Stomach (tissue), 9 donors: Measurements from ENCODE around the gene NOMO2. TPM values are rescaled to one million over a fixed set of nuclear protein-coding genes. Genes with fewer than 3 reads are reported as not detected.
"Not testable (repeated sequence)": the region's sequence is repeated elsewhere in the genome, so short reads cannot be mapped to it uniquely, and the experiment has no call there.

ENCODE experiments used
- DNase-seq, 2 donors: peaks; one replicate each; pipeline versions ENCODE4 v3.0.0 to v3.0.0-alpha.2; 2013 to 2019
- H3K27ac ChIP-seq, 5 donors: fragments of 200-600 bp in 4 of 5; sonication (generic) in 4 of 5; one replicate each; pipeline ENCODE4 v1.5.1; 2013 to 2019; ENCODE audit warnings: mild to moderate bottlenecking in 1 of 5, moderate library complexity in 1 of 5
- H3K27me3 ChIP-seq, 3 donors: fragments of 200-600 bp; sonication (generic); one replicate each; pipeline ENCODE4 v1.5.1; 2017 to 2019; ENCODE audit warnings: mixed run types in 1 of 3
- H3K36me3 ChIP-seq, 4 donors: fragments of 200-600 bp; sonication (generic); 1 replicate in 3 of 4; 2 replicates in 1 of 4; pipeline ENCODE4 v1.5.1; 2016 to 2019
- H3K4me1 ChIP-seq, 4 donors: fragments of 200-600 bp; sonication (generic); one replicate each; pipeline ENCODE4 v1.5.1; 2016 to 2019
- H3K4me3 ChIP-seq, 4 donors: fragments of 200-600 bp; sonication (generic) in 3 of 4; one replicate each; pipeline ENCODE4 v1.5.1; 2016 to 2019; ENCODE audit warnings: mild to moderate bottlenecking in 1 of 4
- H3K9me3 ChIP-seq, 4 donors: fragments of 200-600 bp; sonication (generic); one replicate each; pipeline ENCODE4 v1.5.1; 2016 to 2019
- WGBS, 5 donors: extraction: QIAGEN DNeasy Blood & Tissue Kit in 3 of 5; methylation state at CpG; one replicate each; pipeline versions ENCODE4 v1.1.5 to v1.1.7; 2013 to 2018; 5-methylcytosine and 5-hydroxymethylcytosine counted together
- intact Hi-C: fragments of 100-400 bp; cut with DNase I; formaldehyde crosslinking; loops from one replicate; pipeline ENCODE4 v1.15.1; 2023; ENCODE audit warnings: low total_unique reads
- polyA plus RNA-seq, 3 donors: library from polyadenylated mRNA; stranded (reverse); fragments of 200-250 nt; gene quantifications; one replicate each; pipeline ENCODE4 v1.2.3, GENCODE V29; 2013
- total RNA-seq, 5 donors: library from RNA; depleted of rRNA; stranded (reverse); fragments of >200 nt; gene quantifications; one replicate each; pipeline versions ENCODE4 v1.1.0 to v1.2.3, GENCODE V29; 2014 to 2016
- donor health status: healthy with polysubstance abuse.
- donor health status: Bipolar disorder and iron deficiency.
- donor health status: healthy.

NOMO2 gene
- total and polyA plus RNA-seq, 8 donors, result 20.3 to 59.5 (median 50.6) TPM

GRCh38 chr16:18522637-18523036, 39.3 kb downstream of the NOMO2 start:
- peaks cover 0 to 13% (median 9%) of the 10 kb centered on the region in 4 donors for H3K36me3 ChIP-seq
- H3K4me1 ChIP-seq, result not testable (repeated sequence)

GRCh38 chr16:18521445-18522181, 40.3 kb downstream of the NOMO2 start:
- H3K27me3 ChIP-seq, DNase-seq, H3K4me1 ChIP-seq, H3K36me3 ChIP-seq, intact Hi-C loops, H3K9me3 ChIP-seq, H3K4me3 ChIP-seq, H3K27ac ChIP-seq: not testable (repeated sequence)
- WGBS, 5 donors, result no CpG with 5 or more reads among the region's 15 CpGs

More at GRCh38 chr16:18522637-18523036, 39.3 kb downstream of the NOMO2 start:
- H3K27ac ChIP-seq, H3K27me3 ChIP-seq, intact Hi-C loops, H3K4me3 ChIP-seq, DNase-seq, H3K9me3 ChIP-seq: not testable (repeated sequence)
- WGBS, 5 donors, result no CpG with 5 or more reads among the region's 9 CpGs

DNA sequence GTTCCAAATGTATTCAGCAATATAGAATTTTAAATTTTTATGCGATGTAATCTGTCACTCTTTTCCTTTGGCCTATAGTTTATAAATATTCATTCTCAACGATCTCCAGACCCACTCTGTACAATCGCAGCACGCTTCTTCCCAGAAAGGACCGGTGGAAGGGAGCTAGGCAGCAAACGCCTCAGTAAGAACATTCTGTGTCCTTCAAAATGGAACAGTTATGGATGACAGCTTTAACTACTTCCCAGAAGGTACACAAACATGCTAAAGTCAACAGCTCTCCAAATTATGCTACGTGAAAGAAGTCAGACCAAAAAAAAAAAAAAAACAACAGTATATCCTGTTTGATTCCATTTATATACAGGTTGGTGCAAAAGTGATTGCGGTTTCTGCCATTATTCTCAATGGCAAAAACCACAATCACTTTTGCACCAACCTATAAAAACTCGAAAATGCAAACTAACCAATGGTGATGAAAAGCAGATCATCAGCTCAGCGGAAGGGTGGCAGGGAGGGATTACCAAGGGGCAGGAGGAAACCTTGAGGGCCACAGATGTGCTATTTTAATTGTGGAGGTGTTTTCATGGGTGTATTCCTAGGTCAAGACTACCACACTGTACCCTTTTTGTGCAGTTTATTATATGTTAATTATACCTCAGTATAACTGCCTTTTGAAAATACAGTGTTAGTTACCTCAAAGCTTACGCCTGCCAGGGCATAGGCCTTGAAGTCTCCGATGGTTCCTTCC, 43.2 kb downstream of the NOMO2 start:
- H3K36me3 ChIP-seq, H3K27ac ChIP-seq, DNase-seq, H3K4me1 ChIP-seq, H3K4me3 ChIP-seq, intact Hi-C loops, H3K9me3 ChIP-seq, H3K27me3 ChIP-seq: not testable (repeated sequence)
- no CpG with 5 or more reads among the region's 12 CpGs for WGBS, 5 donors

- H3K9me3 ChIP-seq, H3K4me1 ChIP-seq, H3K36me3 ChIP-seq, intact Hi-C loops, H3K27me3 ChIP-seq, H3K27ac ChIP-seq, H3K4me3 ChIP-seq, DNase-seq: not testable (repeated sequence)
- no CpG with 5 or more reads among the region's 7 CpGs for WGBS, 5 donors
Measured at GRCh38 chr16:18498430-18498829, 63.5 kb downstream of the NOMO2 start.

DNA sequence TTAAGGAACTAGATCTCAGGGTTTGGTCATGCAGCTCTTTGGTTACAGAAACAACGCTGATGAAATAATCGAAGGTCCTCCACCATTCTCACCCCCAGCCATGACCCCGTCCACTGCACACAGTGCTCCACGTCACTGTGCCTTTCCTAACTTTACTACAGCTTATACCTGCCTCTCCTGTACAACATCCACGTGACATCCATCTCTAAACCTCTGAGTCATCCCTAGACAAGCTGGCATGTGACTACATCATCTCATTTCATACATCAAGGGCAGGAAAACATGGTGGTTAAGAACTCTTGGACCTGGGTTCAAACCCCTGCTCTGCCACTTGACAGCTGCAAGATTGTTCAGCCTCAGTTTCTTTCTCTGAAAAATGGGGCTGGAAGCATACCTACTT, 64.9 kb downstream of the NOMO2 start:
- H3K9me3 ChIP-seq, H3K27ac ChIP-seq, H3K36me3 ChIP-seq, H3K27me3 ChIP-seq, H3K4me3 ChIP-seq, DNase-seq, intact Hi-C loops, H3K4me1 ChIP-seq: not testable (repeated sequence)
- no CpG with 5 or more reads among the region's 5 CpGs for WGBS, 5 donors

DNA sequence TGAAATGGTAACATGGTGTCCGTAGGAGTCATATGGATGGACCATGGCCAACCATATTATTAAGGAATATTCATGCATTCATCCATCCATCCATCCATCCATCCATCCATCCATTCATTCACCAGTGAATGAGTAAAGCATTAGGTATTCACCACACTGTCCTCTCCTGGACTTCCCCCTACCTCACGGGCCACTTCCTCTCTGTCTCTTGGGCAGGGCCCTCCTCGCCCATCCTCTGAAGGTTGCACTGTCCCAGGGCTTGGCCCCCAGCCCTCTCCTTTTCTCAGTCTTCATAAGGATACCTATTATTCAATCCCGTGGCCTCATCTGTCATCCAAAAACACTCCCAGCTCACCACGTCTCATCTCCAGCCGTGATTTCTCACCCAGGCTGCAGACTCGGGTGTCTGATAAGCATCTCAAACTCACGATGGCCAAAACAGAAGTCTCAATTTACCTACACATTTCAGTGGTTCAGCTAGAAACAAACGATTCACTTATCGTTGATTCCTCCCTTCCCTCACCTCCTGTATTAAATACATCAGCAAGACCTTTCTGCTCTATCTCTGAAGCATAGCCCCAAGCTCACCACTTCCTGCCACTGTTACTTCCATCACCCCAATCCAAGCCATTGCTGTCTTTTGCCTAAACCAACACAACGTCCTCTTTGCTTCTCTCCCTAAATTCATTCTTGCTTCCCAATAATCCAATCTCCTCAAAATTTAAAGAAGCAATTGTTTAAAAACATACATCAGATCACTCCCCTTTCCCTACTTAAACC, 69.6 kb downstream of the NOMO2 start:
- H3K36me3 ChIP-seq, H3K9me3 ChIP-seq, DNase-seq, H3K4me1 ChIP-seq, H3K27ac ChIP-seq, intact Hi-C loops, H3K27me3 ChIP-seq, H3K4me3 ChIP-seq: not testable (repeated sequence)
- no CpG with 5 or more reads among the region's 11 CpGs for WGBS, 5 donors

- WGBS, 5 donors, result 33 to 89% (median 82%) methylated on average over 1 to 4 of the region's 8 CpGs; no CpG with 5 or more reads in 1 of the 5 donors
- H3K9me3 ChIP-seq, H3K27me3 ChIP-seq, H3K27ac ChIP-seq, H3K4me1 ChIP-seq, H3K4me3 ChIP-seq, intact Hi-C loops, DNase-seq, H3K36me3 ChIP-seq: not testable (repeated sequence)
Measured at GRCh38 chr16:18436025-18436424, 125.9 kb downstream of the NOMO2 start.

GRCh38 chr16:18415827-18416226, 146.1 kb downstream of the NOMO2 start:
- DNase-seq, H3K27ac ChIP-seq, intact Hi-C loops: not testable (repeated sequence)

DNA sequence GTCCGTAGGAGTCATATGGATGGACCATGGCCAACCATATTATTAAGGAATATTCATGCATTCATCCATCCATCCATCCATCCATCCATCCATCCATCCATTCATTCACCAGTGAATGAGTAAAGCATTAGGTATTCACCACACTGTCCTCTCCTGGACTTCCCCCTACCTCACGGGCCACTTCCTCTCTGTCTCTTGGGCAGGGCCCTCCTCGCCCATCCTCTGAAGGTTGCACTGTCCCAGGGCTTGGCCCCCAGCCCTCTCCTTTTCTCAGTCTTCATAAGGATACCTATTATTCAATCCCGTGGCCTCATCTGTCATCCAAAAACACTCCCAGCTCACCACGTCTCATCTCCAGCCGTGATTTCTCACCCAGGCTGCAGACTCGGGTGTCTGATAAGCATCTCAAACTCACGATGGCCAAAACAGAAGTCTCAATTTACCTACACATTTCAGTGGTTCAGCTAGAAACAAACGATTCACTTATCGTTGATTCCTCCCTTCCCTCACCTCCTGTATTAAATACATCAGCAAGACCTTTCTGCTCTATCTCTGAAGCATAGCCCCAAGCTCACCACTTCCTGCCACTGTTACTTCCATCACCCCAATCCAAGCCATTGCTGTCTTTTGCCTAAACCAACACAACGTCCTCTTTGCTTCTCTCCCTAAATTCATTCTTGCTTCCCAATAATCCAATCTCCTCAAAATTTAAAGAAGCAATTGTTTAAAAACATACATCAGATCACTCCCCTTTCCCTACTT, 152.2 kb downstream of the NOMO2 start:
- H3K9me3 ChIP-seq, DNase-seq, intact Hi-C loops, H3K27ac ChIP-seq, H3K27me3 ChIP-seq, H3K4me3 ChIP-seq, H3K36me3 ChIP-seq, H3K4me1 ChIP-seq: not testable (repeated sequence)
- no CpG with 5 or more reads among the region's 11 CpGs for WGBS, 5 donors

More at GRCh38 chr16:18415827-18416226, 146.1 kb downstream of the NOMO2 start:
- not testable (repeated sequence) for H3K36me3 ChIP-seq, H3K27me3 ChIP-seq, H3K4me1 ChIP-seq, H3K9me3 ChIP-seq, H3K4me3 ChIP-seq
- no CpG with 5 or more reads among the region's 7 CpGs for WGBS, 5 donors

DNA sequence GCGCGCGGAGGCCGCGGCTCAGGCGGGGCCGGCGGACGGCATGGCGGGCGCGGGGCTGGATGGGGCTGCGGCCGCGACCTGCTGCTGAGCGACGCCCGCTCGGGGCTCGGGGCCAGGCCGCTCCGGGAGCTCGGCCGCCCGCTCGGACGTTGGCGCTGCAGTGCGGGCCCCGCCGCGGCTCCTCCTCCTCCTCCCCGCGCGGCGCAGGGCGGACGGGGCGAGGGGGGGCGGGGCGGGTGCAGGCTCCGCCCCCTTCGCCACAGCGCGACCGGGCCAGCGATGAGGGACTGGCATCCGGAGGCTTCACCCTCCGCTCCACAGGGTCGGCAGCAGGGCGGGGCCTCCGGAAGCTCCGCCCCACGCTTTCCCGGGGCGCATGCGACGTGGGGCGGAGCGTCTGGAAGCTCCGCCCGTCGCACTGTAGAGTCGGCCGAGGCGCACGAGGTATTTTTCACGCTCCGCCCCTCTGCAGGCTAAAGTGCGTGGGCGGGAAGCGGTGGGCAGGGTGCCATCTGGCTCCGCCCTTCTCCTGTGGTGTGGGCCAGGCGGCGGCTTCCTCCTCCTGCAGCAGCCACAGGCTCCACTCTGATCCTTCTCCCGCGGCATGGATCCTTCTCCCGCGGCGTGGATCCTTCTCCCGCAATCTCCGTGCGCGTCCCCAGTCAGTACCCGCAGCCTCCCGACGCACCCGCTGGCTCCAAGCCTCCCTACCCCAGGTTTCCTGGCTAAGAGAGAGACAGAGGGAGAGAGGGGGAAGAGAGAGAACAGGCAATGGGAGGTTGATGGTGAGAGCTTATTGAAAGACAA, 159.8 kb downstream of the NOMO2 start:
- H3K4me3 ChIP-seq, H3K36me3 ChIP-seq, DNase-seq, H3K4me1 ChIP-seq, H3K27ac ChIP-seq, intact Hi-C loops, H3K9me3 ChIP-seq, H3K27me3 ChIP-seq: not testable (repeated sequence)
- no CpG with 5 or more reads among the region's 88 CpGs for WGBS, 5 donors
